Retinal pigment epithelial cell (primary cell): ENCODE measurements around the gene KLK8.

Experiments used
- DNase-seq: peaks from one replicate; pipeline ENCODE4 v3.0.0-alpha.2; 2010; ENCODE audit warnings: low read depth
- H3K4me3 ChIP-seq: 2 replicates; pipeline ENCODE4 v1.5.1; 2011; ENCODE audit warnings: mild to moderate bottlenecking, low read length, control low read depth, moderate library complexity
- CTCF ChIP-seq: conservative IDR thresholded peaks from 2 replicates; pipeline ENCODE4 v1.5.1; 2011; ENCODE audit warnings: low read depth, low read length, control low read depth, inconsistent platforms

The KLK8 gene

GRCh38 chr19:51009061-51009891, 7.9 kb upstream of the KLK8 start:
- no peak for DNase-seq
- no peak for TF ChIP-seq CTCF

GRCh38 chr19:51007488-51007887, 6.1 kb upstream of the KLK8 start:
- H3K4me3 ChIP-seq, result no peak overlapping the region
- DNase-seq, result no peak
- no peak for TF ChIP-seq CTCF

More at GRCh38 chr19:51009061-51009891, 7.9 kb upstream of the KLK8 start:
- no peak overlapping the region for H3K4me3 ChIP-seq

GRCh38 chr19:51006406-51006805, 5.0 kb upstream of the KLK8 start:
- no peak for DNase-seq
- H3K4me3 ChIP-seq, result no peak overlapping the region
- TF ChIP-seq CTCF, result no peak

GRCh38 chr19:51005248-51005647, 3.8 kb upstream of the KLK8 start:
- no peak overlapping the region for H3K4me3 ChIP-seq
- TF ChIP-seq CTCF, result no peak
- no peak for DNase-seq

GRCh38 chr19:51003316-51003715, 1.9 kb upstream of the KLK8 start:
- H3K4me3 ChIP-seq, result no peak overlapping the region
- DNase-seq, result no peak
- TF ChIP-seq CTCF, result no peak

GRCh38 chr19:51002542-51003311, 1.3 kb upstream of the KLK8 start:
- DNase-seq, result no peak
- no peak overlapping the region for H3K4me3 ChIP-seq
- no peak for TF ChIP-seq CTCF
